Esophagus muscularis mucosa (tissue), 4 donors: ENCODE data around the gene HTR3E.

ENCODE experiments used
- CTCF ChIP-seq, 3 experiments: fragments of 200-600 bp in 2 of 3; fragments of 450-650 bp in 1 of 3; sonication (generic) in 2 of 3; IDR thresholded peaks; one replicate each; pipeline ENCODE4 v1.5.1; 2017 to 2019; ENCODE audit warnings: antibody characterized with exemption in 3 of 3, mild to moderate bottlenecking in 2 of 3, moderate library complexity in 1 of 3
- EP300 ChIP-seq: sonication (generic); formaldehyde crosslinking; IDR thresholded peaks from one replicate; pipeline ENCODE4 v1.6.1; 2017; ENCODE audit warnings: antibody characterized with exemption
- POLR2A ChIP-seq: fragments of 450-650 bp; IDR thresholded peaks from one replicate; pipeline ENCODE4 v1.6.1; 2017; ENCODE audit warnings: antibody characterized with exemption, moderate library complexity, mild to moderate bottlenecking, low read depth
- POLR2AphosphoS5 ChIP-seq, 2 donors: sonication (generic); formaldehyde crosslinking; IDR thresholded peaks; one replicate each; pipeline ENCODE4 v1.6.1; 2017; ENCODE audit warnings: antibody characterized with exemption in 2 of 2

- TF ChIP-seq POLR2AphosphoS5 (IDR thresholded peaks at IDR 0.05) (peak; percentile 13 to 36), CTCF (IDR thresholded peaks at IDR 0.05) (peak; percentile 43 to 53 (median 47)), POLR2A (no peak), EP300 (no peak)
Observed at GRCh38 chr3:184145111-184145524, 48.3 kb downstream of the HTR3E start.
